Activated T-helper 1 cell treated with anti-CD3 and anti-CD28 coated beads, Interleukin-2, amount 50 U/mL, for 16 hours (primary cell): ENCODE results near the gene CARM1.
"Not testable (repeated sequence)": the region's sequence is repeated elsewhere in the genome, so short reads cannot be mapped to it uniquely, and the experiment has no call there.

Experiments
- DNase-seq, 2 donors: peaks; one replicate each; pipeline ENCODE4 v3.0.0-alpha.2; 2020; ENCODE audit warnings: low read depth in 1 of 2, low spot score in 1 of 2

Gene CARM1

GRCh38 chr19:10846500-10847202 lies 24.7 kb upstream of the CARM1 start:
- no peak for DNase-seq

- no peak for DNase-seq
These were observed 23.0 kb upstream of the CARM1 start, which contains the start of gene C19orf38 for GRCh38 chr19:10848230-10848856. C19orf38 (plus strand) TSS chr19:10848415; CDS start chr19:10848509, 94 bp downstream.

- no peak for DNase-seq
These were observed 20.7 kb upstream of the CARM1 start for GRCh38 chr19:10850631-10851030.

GRCh38 chr19:10852098-10852800 lies 19.1 kb upstream of the CARM1 start:
- DNase-seq = no peak

- DNase-seq = no peak
These were observed 18.4 kb upstream of the CARM1 start for GRCh38 chr19:10852941-10853340.

- DNase-seq = no peak
These were observed 16.8 kb upstream of the CARM1 start for GRCh38 chr19:10854350-10855089.

GRCh38 chr19:10855879-10856522 lies 15.4 kb upstream of the CARM1 start:
- DNase-seq = no peak

GRCh38 chr19:10856899-10857298 lies 14.5 kb upstream of the CARM1 start:
- not testable (repeated sequence) for DNase-seq

GRCh38 chr19:10858204-10858828 lies 13.0 kb upstream of the CARM1 start:
- no peak for DNase-seq

GRCh38 chr19:10861103-10861651 lies 10.2 kb upstream of the CARM1 start:
- DNase-seq = no peak

- DNase-seq = no peak
These were observed 8.7 kb upstream of the CARM1 start for GRCh38 chr19:10862561-10863106.

- DNase-seq = no peak
These were observed 8.1 kb upstream of the CARM1 start for GRCh38 chr19:10863107-10863717.

- DNase-seq = peak; percentile 65
These were observed 6.8 kb upstream of the CARM1 start for GRCh38 chr19:10864538-10864899.

GRCh38 chr19:10866495-10866894 lies 4.9 kb upstream of the CARM1 start:
- no peak for DNase-seq

GRCh38 chr19:10868872-10869547 lies 2.3 kb upstream of the CARM1 start:
- DNase-seq = no peak

GRCh38 chr19:10869872-10870311 lies 1.5 kb upstream of the CARM1 start:
- DNase-seq = not testable (repeated sequence)

GRCh38 chr19:10870501-10870954 lies 825 bp upstream of the CARM1 start:
- DNase-seq = no peak

- no peak for DNase-seq
These were observed 575 bp downstream of the CARM1 start for GRCh38 chr19:10871711-10872545.
